CD4-positive, alpha-beta T cell (primary cell): ENCODE results near the gene SIRT5. TPM values are rescaled to one million over a fixed set of nuclear protein-coding genes. Genes with fewer than 3 reads are reported as not detected.

Experiments used
- ATAC-seq: fragments of 200-7000 bp; cut with Tn5 transposase; one replicate; pipeline ENCODE4 v1.10.0; 2022; ENCODE audit warnings: mild to moderate bottlenecking; ENCODE audit not compliant: poor library complexity
- CTCF ChIA-PET: fragments of 350-600 bp; sonication (Branson Sonifier 250); formaldehyde crosslinking; loops from one replicate; lab custom pipeline; 2021; ENCODE audit warnings: antibody characterized with exemption, inconsistent platforms; lab: Charles Lee
- POLR2A ChIA-PET: fragments of 350-600 bp; sonication (Branson Sonifier 250); formaldehyde crosslinking; loops from one replicate; lab custom pipeline; 2021; ENCODE audit warnings: antibody characterized with exemption, inconsistent platforms; lab: Charles Lee
- DNase-seq, 14 experiments: peaks; one replicate each; pipeline ENCODE4 v3.0.0-alpha.2; 2013 to 2020; ENCODE audit warnings: mixed read lengths in 2 of 14
- H3K27ac ChIP-seq, 2 donors: one replicate each; pipeline versions ENCODE4 v1.5.1 to v1.7.0; 2013; ENCODE audit warnings: low read length in 2 of 2, low read depth in 1 of 2, mild to moderate bottlenecking in 1 of 2
- H3K27me3 ChIP-seq, 2 experiments: 1 replicate in 1 of 2; 2 replicates in 1 of 2; pipeline versions ENCODE4 v1.6.1 to v1.7.0; 2013; ENCODE audit warnings: low read length in 2 of 2, control low read depth in 1 of 2, mild to moderate bottlenecking in 1 of 2, moderate library complexity in 1 of 2; ENCODE audit not compliant: insufficient read depth in 2 of 2, control insufficient read depth in 1 of 2
- H3K36me3 ChIP-seq: one replicate; pipeline ENCODE4 v1.6.1; 2013; ENCODE audit warnings: low read length, control low read depth; ENCODE audit not compliant: insufficient read depth
- H3K4me1 ChIP-seq: one replicate; pipeline ENCODE4 v1.6.1; 2013; ENCODE audit warnings: low read length, control low read depth; ENCODE audit not compliant: insufficient read depth
- H3K4me3 ChIP-seq: one replicate; pipeline ENCODE4 v1.5.1; 2013; ENCODE audit warnings: mild to moderate bottlenecking, low read length, moderate library complexity
- H3K9me3 ChIP-seq, 2 experiments: 1 replicate in 1 of 2; 2 replicates in 1 of 2; pipeline versions ENCODE4 v1.6.1 to v1.7.0; 2013; ENCODE audit warnings: low read length in 2 of 2, mild to moderate bottlenecking in 2 of 2, control low read depth in 1 of 2, moderate library complexity in 1 of 2; ENCODE audit not compliant: control insufficient read depth in 1 of 2, insufficient read depth in 1 of 2
- H3K27ac Mint-ChIP-seq: one replicate; pipeline ENCODE4 v1.8.0; 2020; ENCODE audit warnings: mixed read lengths
- H3K27me3 Mint-ChIP-seq: one replicate; pipeline ENCODE4 v1.8.0; 2021; ENCODE audit warnings: mixed read lengths
- H3K36me3 Mint-ChIP-seq: one replicate; pipeline ENCODE4 v1.8.0; 2021; ENCODE audit warnings: low read depth, mixed read lengths
- H3K4me1 Mint-ChIP-seq: one replicate; pipeline ENCODE4 v1.8.0; 2021; ENCODE audit warnings: low read depth, mixed read lengths
- H3K4me3 Mint-ChIP-seq: one replicate; pipeline ENCODE4 v1.8.0; 2020; ENCODE audit warnings: mild to moderate bottlenecking, mixed read lengths
- H3K9me3 Mint-ChIP-seq: one replicate; pipeline ENCODE4 v1.8.0; 2020; ENCODE audit warnings: mixed read lengths
- CTCF ChIP-seq: fragments of 200-600 bp; IDR thresholded peaks from one replicate; pipeline ENCODE4 v1.8.0; 2022; ENCODE audit warnings: antibody characterized with exemption, mild to moderate bottlenecking
- intact Hi-C, 2 experiments: fragments of 100-400 bp; cut with DNase I in 1 of 2; cut with micrococcal nuclease in 1 of 2; formaldehyde crosslinking; loops; one replicate each; pipeline versions ENCODE4 v1.15.1 to v1.9.0; 2023 to 2025; cut with DNase I, micrococcal nuclease
- total RNA-seq, 174 experiments: library from RNA in 2 of 174; stranded (reverse) in 2 of 174; gene quantifications; one replicate each; pipeline ENCODE4 v1.2.3 and lab custom pipeline; 2021 to 2026

The SIRT5 gene
- total RNA-seq, 2 experiments from 2014 or later: 14.3 to 16.3 TPM

GRCh38 chr6:13661647-13662046 lies 87.2 kb downstream of the SIRT5 start:
- H3K4me1 ChIP-seq: peaks cover 12% of the 10 kb centered on the region
- DNase-seq: no peak
- TF ChIP-seq CTCF: no peak
- intact Hi-C loops: loop anchor here (5.0 kb wide), 2 partner anchors 36 to 41 kb away; no protein-coding TSS in a partner anchor
- no peaks in the 10 kb centered on the region for H3K27me3 Mint-ChIP-seq
- CTCF ChIA-PET: interaction anchor here (1.0 to 1.2 kb wide), 2 partner anchors 9 to 48 kb away, joined by 3 read pairs; no protein-coding TSS in a partner anchor
- no peaks in the 10 kb centered on the region for H3K9me3 ChIP-seq
- peaks cover 6% of the 10 kb centered on the region for H3K36me3 ChIP-seq
- H3K4me1 Mint-ChIP-seq: peaks cover 86% of the 10 kb centered on the region
- peaks cover 5% of the 10 kb centered on the region for H3K36me3 Mint-ChIP-seq
- ATAC-seq: no peak
- no peaks in the 10 kb centered on the region for H3K27me3 ChIP-seq
- no peak overlapping the region for H3K27ac Mint-ChIP-seq
- H3K27ac ChIP-seq: no peak overlapping the region
- no peak overlapping the region for H3K4me3 ChIP-seq
- no peak overlapping the region for H3K4me3 Mint-ChIP-seq
- no peaks in the 10 kb centered on the region for H3K9me3 Mint-ChIP-seq
- POLR2A ChIA-PET: interaction anchor here (1.5 to 2.0 kb wide), 2 partner anchors 46 to 47 kb away, joined by 3 to 7 read pairs; partner anchors contain the start of gene NOL7

- H3K9me3 ChIP-seq: no peaks in the 10 kb centered on the region
- TF ChIP-seq CTCF: no peak
- no peak for ATAC-seq
- Mint-ChIP-seq H3K4me3 (no peak overlapping the region), H3K36me3 (no peaks in the 10 kb centered on the region), H3K27ac (no peak overlapping the region), H3K4me1 (peaks cover 92% of the 10 kb centered on the region), H3K9me3 (no peaks in the 10 kb centered on the region), H3K27me3 (no peaks in the 10 kb centered on the region)
- DNase-seq: no peak
- H3K27me3 ChIP-seq: no peaks in the 10 kb centered on the region
- POLR2A ChIA-PET: interaction anchor here (0.6 kb wide), 1 partner anchor 50 kb away, joined by 3 read pairs; no protein-coding TSS in a partner anchor
- no peak overlapping the region for H3K27ac ChIP-seq
- H3K4me3 ChIP-seq: no peak overlapping the region
- no peaks in the 10 kb centered on the region for H3K36me3 ChIP-seq
- CTCF ChIA-PET: interaction anchor here (0.7 to 1.0 kb wide), 3 partner anchors 24 to 47 kb away, joined by 3 read pairs; no protein-coding TSS in a partner anchor
- peaks cover 12% of the 10 kb centered on the region for H3K4me1 ChIP-seq
- intact Hi-C loops: loop anchor here (5.0 kb wide), 2 partner anchors 35 to 40 kb away; no protein-coding TSS in a partner anchor
These were observed 88.4 kb downstream of the SIRT5 start for GRCh38 chr6:13662651-13663334.

- Mint-ChIP-seq H3K27ac (no peak overlapping the region), H3K27me3 (no peaks in the 10 kb centered on the region), H3K9me3 (no peaks in the 10 kb centered on the region), H3K36me3 (peaks cover 5% of the 10 kb centered on the region), H3K4me3 (no peak overlapping the region), H3K4me1 (peaks cover 100% of the 10 kb centered on the region)
- no peaks in the 10 kb centered on the region for H3K36me3 ChIP-seq
- no peaks in the 10 kb centered on the region for H3K9me3 ChIP-seq
- TF ChIP-seq CTCF: no peak
- no peaks in the 10 kb centered on the region for H3K27me3 ChIP-seq
- no peak for DNase-seq
- ChIA-PET CTCF (interaction anchor here (0.7 to 1.4 kb wide), 3 partner anchors 11 to 37 kb away, joined by 3 to 4 read pairs (median 3); no protein-coding TSS in a partner anchor), POLR2A (no interaction called here)
- intact Hi-C loops: loop anchor here (5.0 kb wide), 2 partner anchors 33 to 38 kb away; no protein-coding TSS in a partner anchor
- ATAC-seq: no peak
- peaks cover 12% of the 10 kb centered on the region for H3K4me1 ChIP-seq
- H3K4me3 ChIP-seq: no peak overlapping the region
- H3K27ac ChIP-seq: no peak overlapping the region
These were observed 89.6 kb downstream of the SIRT5 start for GRCh38 chr6:13663986-13664385.

Other genes starting within 250 kb of the SIRT5 start
- 10 to 100 TPM; 10.2 to 12.3 TPM for gene TBC1D7, start 246.1 kb upstream of the SIRT5 start, total RNA-seq
- gene GFOD1, start 87.0 kb upstream of the SIRT5 start, total RNA-seq: 1 to 10 TPM; 1.3 to 2.0 TPM
- gene NOL7, start 40.7 kb downstream of the SIRT5 start, total RNA-seq: 10 to 100 TPM; 65.5 to 67.6 TPM
- gene RANBP9, start 137.2 kb downstream of the SIRT5 start, total RNA-seq: 10 to 100 TPM; 60.8 to 62.9 TPM
- 1 to 10 TPM; 3.2 to 4.5 TPM for gene MCUR1, start 240.0 kb downstream of the SIRT5 start, total RNA-seq